GM10266 (cell line): ENCODE results near the gene PJA2.

Experiments used
- DNase-seq: peaks from one replicate; pipeline ENCODE4 v3.0.0; 2012; ENCODE audit errors: extremely low spot score
- TF ChIP-seq, protein P1 (sequence below): IDR thresholded peaks from 2 replicates; pipeline ENCODE4 v1.5.1; 2012; ENCODE audit warnings: mild to moderate bottlenecking, low read depth; ENCODE audit not compliant: control insufficient read depth, insufficient read depth; ENCODE audit errors: missing control alignments

Gene PJA2

DNA sequence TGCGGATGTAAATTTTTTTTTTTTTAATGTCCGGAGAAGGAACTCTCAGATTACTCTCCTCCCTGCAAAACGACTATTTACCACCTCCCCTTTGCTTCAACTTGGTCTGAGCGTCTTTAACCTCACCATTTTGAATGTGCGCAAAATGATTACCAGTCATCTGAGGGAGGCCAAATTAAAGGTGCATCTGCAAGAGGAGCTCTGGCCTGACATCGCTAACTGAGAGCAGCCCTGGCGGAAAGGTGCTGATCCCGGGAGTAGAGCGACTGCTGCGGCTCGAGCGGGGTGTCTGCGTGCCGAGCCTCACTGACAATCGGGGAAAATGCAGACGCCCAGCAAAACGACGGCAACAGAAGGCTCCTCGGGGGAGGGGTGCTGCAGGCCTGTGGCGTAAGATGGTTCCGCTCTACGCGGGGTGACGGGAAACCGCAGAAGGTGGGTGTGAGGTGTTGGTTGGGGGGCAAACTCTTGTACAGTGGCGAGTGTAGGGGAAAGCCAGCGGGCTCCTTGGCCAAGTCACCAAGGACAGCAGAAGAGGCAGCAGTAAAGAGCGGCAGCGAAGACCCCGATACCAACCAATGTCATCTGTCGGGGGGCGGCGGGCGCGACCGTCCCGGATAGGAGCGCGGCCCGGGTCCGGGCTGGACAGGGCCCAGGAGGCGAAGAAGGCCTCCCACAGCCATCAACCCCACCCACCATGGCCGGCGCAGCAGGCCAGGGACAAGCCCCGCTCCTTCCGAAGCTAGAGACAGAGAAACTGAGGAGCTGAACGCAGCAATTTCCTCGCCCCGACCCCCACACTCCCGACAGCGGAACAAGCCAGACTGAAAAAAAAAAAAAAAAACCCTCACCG is 557 bp downstream of the PJA2 start:
- peak; percentile 73 for DNase-seq
- TF ChIP-seq, protein P1, sequence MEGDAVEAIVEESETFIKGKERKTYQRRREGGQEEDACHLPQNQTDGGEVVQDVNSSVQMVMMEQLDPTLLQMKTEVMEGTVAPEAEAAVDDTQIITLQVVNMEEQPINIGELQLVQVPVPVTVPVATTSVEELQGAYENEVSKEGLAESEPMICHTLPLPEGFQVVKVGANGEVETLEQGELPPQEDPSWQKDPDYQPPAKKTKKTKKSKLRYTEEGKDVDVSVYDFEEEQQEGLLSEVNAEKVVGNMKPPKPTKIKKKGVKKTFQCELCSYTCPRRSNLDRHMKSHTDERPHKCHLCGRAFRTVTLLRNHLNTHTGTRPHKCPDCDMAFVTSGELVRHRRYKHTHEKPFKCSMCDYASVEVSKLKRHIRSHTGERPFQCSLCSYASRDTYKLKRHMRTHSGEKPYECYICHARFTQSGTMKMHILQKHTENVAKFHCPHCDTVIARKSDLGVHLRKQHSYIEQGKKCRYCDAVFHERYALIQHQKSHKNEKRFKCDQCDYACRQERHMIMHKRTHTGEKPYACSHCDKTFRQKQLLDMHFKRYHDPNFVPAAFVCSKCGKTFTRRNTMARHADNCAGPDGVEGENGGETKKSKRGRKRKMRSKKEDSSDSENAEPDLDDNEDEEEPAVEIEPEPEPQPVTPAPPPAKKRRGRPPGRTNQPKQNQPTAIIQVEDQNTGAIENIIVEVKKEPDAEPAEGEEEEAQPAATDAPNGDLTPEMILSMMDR: no peak

DNA sequence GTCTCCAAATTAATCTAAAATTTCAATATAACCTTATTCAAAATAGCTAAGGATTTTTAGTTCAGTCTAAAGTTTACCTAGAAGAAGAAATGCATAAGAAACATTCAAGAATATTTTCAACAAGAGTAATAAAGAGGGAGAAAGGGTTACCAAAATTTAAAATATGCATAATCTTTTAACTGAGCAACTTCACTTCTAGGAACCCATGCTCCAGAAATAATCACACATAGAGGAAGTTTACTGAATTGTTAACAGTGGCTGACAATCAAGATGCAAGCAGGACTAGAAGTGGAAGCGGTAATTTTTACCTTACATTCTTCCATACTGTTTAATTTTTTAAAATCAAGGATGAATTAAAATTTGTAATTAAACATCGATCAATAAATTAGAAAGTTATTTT is 1.9 kb downstream of the PJA2 start:
- TF ChIP-seq, protein P1: no peak
- no peak for DNase-seq

DNA sequence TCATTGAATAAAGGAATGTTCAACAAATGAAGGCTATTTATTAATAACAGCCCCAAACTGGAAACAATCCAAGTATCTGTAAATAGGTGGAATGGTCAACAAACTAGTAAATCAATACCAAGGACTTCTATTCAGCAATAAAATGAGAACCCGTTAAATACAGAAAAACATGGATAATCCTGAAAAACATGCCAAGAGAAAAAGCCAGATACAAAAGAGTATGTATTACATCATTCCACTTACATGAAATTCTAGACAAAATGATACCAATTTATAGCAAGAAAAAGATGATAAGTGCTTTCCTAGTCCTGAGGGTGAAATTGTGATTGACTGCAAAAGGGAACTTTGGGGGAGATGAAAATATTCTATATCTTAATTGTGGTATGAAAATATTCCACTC is 3.1 kb downstream of the PJA2 start:
- no peak for DNase-seq
- TF ChIP-seq, protein P1: no peak

DNA sequence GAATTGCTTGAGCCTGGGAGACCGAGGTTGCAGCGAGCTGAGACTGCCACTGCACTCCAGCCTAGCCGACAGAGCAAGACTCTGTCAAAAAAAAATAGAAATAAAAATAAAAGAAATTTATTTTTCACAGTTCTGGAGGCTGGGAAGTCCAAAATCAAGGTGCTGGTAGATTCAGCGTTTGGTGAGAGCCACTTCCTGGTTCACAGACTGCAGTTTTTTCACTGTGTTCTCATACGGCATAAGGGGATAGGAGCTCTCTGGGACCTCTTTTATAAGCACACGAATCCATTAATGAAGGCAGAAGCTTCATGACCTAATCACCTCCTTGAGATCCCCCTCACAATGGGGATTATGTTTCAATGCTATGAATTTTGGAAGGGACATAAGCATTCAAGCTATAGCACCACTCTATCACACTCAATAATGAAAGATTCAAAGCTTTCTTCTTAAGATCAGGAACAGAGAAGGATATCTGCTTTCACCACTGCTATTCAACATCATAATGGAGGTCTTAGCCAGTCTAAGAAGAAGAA is 5.3 kb downstream of the PJA2 start:
- DNase-seq: no peak
- TF ChIP-seq, protein P1: no peak

DNA sequence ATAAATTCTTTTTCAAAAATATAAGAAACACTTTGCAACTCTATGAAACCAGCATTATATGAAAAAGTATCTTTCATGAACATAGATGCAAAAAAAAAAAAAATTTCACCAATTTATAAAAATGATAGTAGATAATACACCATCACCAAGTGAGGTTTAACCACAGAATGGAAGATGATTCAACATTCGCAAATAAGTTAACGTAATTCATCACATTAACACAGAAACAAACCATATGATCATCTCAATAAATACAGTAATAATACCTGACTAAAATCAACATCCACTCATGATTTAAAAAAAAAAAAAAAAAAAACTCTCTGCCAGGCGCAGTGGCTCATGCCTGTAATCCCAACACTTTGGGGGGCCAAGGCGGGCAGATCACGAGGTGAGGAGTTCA is 6.3 kb downstream of the PJA2 start:
- no peak for DNase-seq
- TF ChIP-seq, protein P1: no peak

DNA sequence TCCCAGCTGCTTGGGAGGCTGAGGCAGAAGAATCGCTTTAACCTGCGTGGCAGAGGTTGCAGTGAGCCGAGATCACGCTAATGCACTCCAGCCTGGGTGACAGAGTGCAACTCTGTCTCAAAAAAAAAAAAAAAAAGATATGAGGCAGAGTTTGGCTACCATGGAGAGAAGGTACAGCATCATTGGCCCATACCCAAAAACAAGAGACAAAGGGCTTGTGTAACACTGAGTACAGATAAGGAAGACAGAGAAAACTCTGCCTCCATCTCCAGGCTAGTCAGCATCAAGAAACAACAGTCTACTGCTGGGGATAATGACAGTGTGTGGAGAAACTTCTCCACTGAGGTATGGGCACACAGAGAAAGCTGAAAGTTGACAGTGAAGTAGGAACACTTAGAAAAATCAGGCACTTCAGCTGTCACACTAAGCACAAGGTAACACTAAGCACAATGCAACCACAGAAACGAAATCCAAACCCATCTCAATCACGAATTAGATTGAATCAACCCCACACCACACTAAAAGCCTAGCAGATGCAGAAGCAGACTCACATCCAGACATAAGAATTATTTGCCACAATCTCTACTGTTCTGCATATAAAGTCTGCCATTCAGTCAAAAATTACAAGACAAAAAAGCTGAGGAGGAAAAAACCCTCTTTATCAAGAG is 10.5 kb downstream of the PJA2 start:
- TF ChIP-seq, protein P1: no peak

DNA sequence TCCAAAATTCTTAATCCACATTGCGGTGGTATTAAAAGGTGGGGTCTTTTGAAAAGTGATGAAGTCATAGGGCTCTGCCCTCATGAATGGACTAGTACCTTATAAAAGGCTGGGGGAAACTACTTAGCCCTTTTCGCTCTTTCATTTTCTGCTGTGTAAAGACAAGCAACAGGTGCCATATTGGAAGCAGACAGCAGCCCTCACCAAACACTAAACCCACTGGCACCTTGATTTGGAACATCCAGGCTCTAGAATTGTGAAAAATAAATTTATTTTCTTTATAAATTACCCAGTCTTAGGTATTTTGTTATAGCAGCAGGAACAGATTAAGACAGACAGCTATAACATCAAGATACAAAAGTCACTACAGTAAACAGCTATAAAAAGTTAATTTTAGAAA is 12.8 kb downstream of the PJA2 start:
- DNase-seq: no peak
- TF ChIP-seq, protein P1: no peak

More for the DNA sequence above, 10.5 kb downstream of the PJA2 start:
- no peak for DNase-seq
